GM21723 (cell line): ENCODE data around the gene ARMC5.

Experiments used
- ATAC-seq: cut with Tn5 transposase; IDR thresholded peaks from one replicate; pipeline ENCODE4 v1.9.1; 2021; ENCODE audit warnings: mild to moderate bottlenecking, moderate library complexity; ENCODE audit not compliant: unreplicated experiment

ARMC5 gene

GRCh38 chr16:31460582-31461002 lies 1.3 kb downstream of the ARMC5 start:
- no peak for ATAC-seq

DNA sequence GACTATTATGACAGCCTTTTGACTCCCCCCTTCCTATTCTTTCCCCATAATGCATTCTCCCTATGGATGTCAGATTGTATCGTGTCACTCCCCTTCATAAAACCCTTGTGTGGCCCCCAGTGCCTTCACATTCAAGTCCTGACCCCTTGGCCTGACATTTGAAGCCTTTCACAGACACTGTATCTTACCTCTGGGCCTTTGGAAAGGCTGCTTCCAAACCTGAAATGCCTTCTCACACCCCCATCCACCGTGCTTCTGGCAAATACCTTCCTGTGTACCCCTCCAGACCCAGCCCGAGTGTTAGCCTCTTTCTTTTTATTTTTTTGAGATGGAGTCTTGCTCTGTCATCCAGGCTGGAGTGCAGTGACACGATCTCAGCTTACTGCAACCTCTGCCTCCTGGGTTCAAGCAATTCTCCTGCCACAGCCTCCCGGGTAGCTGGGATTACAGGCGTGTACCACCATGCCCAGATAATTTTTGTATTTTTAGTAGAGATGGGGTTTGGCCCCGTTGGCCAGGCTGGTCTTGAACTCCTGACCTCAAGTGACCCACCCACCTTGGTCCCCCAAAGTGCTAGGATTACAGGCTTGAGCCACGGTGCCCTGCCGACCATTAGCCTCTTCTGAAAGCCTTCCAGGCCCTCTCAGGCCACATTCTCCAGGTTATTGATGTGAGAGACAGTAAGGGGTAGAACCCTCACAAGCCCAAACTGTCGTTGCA lies 2.1 kb downstream of the ARMC5 start:
- no peak for ATAC-seq

DNA sequence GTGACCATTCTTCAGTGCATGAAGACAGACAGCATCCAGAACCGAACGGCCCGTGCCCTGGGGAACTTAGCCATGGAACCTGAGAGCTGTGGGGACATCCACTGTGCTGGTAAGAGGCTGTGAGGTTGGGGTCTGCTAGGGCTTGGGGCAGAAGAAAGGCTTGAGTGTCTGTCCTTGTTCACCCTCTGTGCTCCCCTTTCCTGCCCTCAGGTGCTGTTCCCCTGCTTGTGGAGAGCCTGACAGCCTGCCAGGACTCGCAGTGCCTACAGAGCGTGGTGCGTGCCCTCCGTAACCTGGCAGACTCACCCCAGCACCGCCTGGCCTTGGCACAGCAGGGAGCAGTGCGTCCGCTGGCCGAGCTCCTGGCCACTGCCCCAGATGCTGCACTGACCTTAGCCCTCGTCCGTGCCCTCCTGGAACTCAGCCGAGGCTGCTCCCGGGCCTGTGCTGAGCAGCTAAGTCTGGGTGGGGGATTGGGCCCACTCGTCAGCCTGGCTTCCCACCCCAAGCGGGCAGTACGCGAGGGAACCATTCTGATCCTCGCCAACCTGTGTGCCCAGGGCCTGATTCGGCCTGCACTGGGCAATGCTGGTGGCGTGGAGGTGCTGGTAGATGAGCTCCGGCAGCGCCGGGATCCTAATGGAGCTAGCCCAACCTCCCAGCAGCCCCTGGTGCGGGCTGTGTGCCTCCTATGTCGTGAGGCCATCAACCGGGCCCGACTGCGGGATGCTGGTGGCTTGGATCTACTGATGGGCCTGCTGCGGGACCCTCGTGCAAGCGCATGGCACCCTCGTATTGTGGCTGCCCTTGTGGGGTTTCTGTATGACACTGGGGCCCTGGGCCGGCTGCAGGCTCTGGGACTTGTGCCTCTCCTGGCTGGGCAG lies 2.9 kb downstream of the ARMC5 start:
- no peak for ATAC-seq

DNA sequence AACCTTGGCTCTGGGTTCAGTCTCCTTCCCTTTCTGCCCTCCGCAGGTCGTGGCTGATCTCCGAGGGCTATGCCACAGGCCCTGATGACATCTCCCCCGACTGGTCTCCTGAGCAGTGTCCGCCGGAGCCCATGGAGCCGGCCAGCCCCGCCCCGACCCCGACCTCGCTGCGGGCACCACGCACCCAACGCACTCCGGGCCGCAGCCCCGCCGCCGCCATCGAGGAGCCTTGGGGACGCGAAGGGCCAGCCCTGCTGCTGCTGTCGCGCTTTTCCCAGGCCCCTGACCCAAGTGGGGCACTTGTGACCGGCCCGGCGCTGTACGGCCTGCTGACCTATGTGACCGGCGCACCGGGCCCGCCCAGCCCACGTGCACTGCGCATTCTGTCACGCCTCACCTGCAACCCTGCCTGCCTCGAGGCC lies 5.1 kb downstream of the ARMC5 start:
- ATAC-seq = no peak

GRCh38 chr16:31464781-31465260 lies 5.5 kb downstream of the ARMC5 start:
- no peak for ATAC-seq

- no peak for ATAC-seq
Observed at GRCh38 chr16:31465788-31466370, 6.6 kb downstream of the ARMC5 start.

- ATAC-seq = no peak
Observed at GRCh38 chr16:31466381-31466841, 7.1 kb downstream of the ARMC5 start.

DNA sequence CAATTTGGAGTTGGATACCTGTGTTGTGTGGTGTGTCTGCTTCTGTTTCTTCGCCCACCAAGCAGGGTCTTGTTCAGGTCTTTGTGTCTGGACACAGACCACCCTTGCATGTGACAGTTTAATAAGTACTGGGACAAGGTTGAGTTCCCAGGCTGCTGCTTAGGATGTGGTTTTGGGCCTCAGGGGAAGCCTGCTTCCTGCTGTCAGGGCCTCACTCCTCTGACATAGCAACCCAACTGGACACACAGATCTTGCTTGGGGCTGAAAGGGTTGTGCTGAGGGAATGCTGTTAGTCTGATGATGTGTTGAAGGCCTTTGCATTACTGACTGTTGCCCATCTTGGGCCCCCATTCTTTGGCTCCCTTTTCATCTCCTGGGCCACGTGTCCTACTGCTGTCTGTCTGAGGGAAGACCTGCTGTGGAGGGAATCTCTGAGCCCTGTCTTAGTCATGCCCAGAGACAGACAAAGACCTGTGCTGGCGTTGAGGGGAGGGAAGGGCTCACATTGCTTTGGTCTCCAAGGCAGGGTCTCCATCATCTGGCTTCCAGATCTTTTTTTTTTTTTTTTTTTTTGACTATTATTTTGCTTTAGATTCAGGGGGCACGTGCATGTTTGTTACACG lies 8.0 kb downstream of the ARMC5 start:
- ATAC-seq = no peak

DNA sequence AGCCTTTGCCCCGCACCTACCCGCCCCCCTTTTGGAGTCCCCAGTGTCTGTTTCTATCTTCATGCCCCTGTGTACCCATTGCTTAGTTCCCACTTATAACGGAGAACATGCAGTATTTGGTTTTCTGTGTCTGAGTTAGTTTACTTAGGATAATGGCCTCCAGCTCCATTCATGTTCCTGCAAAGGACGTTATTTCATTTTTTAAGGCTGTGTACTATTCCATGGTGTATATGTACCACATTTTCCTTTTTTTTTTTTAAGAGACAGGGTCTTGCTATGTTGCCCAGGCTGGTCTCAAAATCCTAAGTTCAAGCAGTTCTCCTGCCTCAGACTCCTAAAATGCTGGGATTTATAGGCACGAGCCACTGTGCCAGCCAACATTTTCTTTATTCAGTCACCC lies 8.6 kb downstream of the ARMC5 start:
- no peak for ATAC-seq

- no peak for ATAC-seq
Observed at GRCh38 chr16:31470615-31471014, 11.3 kb downstream of the ARMC5 start.

GRCh38 chr16:31471241-31471874 lies 12.1 kb downstream of the ARMC5 start:
- no peak for ATAC-seq

GRCh38 chr16:31471875-31472708 lies 12.8 kb downstream of the ARMC5 start, which contains the start of gene TGFB1I1:
TSS of gene TGFB1I1 (plus strand) at chr16:31472152. CDS start at chr16:31472189, 37 bp downstream.
- no peak for ATAC-seq

DNA sequence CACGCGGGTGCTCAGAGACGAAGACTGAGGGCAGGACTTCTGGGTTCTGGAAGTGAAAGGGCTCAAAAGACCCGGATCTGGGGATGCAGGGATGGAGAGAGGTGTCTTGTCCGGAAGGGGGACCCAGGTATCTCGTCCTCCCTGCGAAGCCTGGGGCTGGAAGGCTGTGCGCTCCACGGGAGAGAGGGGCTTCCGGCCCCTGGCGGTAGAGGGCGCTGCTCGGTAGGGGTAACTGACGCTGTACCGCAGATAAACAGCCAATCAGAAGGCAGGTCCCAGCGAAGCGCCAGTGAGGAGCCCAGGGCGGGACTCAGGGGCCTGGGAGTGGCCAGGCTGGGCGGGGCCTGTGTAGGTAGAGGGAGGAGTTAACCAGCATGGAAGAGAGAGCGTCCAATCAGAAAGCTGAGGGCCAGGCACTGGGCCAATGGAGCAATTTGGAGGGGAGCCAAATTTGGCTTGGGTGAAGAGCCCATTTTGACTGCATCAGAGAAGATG lies 13.5 kb downstream of the ARMC5 start:
- no peak for ATAC-seq

- no peak for ATAC-seq
Observed at GRCh38 chr16:31473264-31473984, 14.1 kb downstream of the ARMC5 start.

- no peak for ATAC-seq
Observed at GRCh38 chr16:31474173-31474714, 14.9 kb downstream of the ARMC5 start.

DNA sequence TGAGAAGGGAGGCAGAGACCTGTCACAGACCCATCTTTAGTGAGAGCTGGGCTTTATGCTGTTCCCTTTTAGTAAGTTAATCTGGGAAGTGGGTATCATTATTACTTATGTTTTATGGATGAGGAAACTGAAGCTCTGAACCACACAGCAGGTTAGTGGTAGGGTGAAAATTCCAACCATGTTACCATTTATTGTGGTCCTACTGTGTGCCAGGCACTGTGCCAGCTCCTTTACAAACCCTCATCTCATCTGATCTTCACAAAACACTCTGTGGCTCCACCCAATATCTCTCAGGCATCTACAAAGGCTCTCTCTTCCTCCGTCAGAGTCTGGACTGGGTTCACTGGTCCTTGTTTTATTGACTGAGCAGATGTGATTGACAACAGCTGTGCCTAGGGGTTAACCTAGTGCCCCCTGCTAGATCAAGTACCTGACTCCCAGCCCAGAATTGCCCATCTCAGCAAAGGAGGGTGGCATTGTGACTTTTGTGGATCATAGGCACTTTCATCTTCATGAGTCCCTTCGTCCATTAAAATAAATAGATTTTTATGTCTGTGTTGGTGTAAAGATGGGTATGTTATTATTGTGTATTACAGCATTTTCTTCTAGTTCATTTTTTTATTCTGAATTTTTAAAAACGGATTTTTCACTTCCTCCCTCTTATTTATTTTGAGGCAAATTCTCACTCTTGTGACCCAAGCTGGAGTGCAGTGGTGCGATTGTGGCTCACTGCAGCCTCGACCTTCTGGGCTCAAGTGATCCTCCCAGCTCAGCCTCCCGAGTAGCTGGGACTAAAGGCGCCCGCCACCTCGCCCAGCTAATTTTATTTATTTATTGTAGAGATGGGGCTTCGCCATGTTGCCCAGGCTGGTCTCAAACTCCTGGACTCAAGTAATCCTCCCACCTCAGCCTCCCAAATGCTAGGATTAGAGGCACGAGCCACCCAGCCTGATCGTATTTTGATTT lies 15.8 kb downstream of the ARMC5 start:
- no peak for ATAC-seq

GRCh38 chr16:31475946-31476302 lies 16.6 kb downstream of the ARMC5 start:
- no peak for ATAC-seq
